MG63 (cell line): ENCODE measurements around the gene GIT2. TPM values are rescaled to one million over a fixed set of nuclear protein-coding genes. Genes with fewer than 3 reads are reported as not detected.

ENCODE experiments used
- DNase-seq: peaks from one replicate; pipeline ENCODE4 v3.0.0-alpha.2; 2020
- H3K27me3 ChIP-seq: fragments of 250-450 bp; sonication (Bioruptor Pico); 2 replicates; pipeline ENCODE4 v1.5.1; 2020; ENCODE audit warnings: mild to moderate bottlenecking, moderate library complexity
- H3K36me3 ChIP-seq: fragments of 250-450 bp; sonication (Bioruptor Pico); 2 replicates; pipeline ENCODE4 v1.5.1; 2020; ENCODE audit warnings: mild to moderate bottlenecking, moderate library complexity
- H3K4me3 ChIP-seq: fragments of 250-450 bp; sonication (Bioruptor Pico); 2 replicates; pipeline ENCODE4 v1.5.1; 2020; ENCODE audit warnings: mild to moderate bottlenecking, moderate library complexity
- H3K9me3 ChIP-seq: fragments of 250-450 bp; sonication (Bioruptor Pico); 2 replicates; pipeline ENCODE4 v1.5.1; 2020; ENCODE audit warnings: mild to moderate bottlenecking, moderate library complexity
- total RNA-seq: library from RNA; depleted of rRNA; stranded (reverse); fragments of >200 nt; shearing (Covaris generic); gene quantifications from 2 replicates; pipeline ENCODE4 v1.2.3, GENCODE V29; 2014; ENCODE audit warnings: low replicate concordance

Gene GIT2
- total RNA-seq, 1 experiment from 2014 or later = 20.7 TPM

GRCh38 chr12:109963330-109963729 is 32.8 kb downstream of the GIT2 start:
- DNase-seq = no peak
- no peaks in the 10 kb centered on the region for H3K27me3 ChIP-seq
- peaks cover 55% of the 10 kb centered on the region for H3K36me3 ChIP-seq
- no peaks in the 10 kb centered on the region for H3K9me3 ChIP-seq
- H3K4me3 ChIP-seq = no peak overlapping the region

GRCh38 chr12:109962398-109962797 is 33.8 kb downstream of the GIT2 start:
- Histone ChIP-seq H3K4me3 (no peak overlapping the region), H3K27me3 (no peaks in the 10 kb centered on the region), H3K36me3 (peaks cover 57% of the 10 kb centered on the region), H3K9me3 (no peaks in the 10 kb centered on the region)
- no peak for DNase-seq

GRCh38 chr12:109961612-109962011 is 34.6 kb downstream of the GIT2 start:
- Histone ChIP-seq H3K4me3 (no peak overlapping the region), H3K27me3 (no peaks in the 10 kb centered on the region), H3K36me3 (peaks cover 50% of the 10 kb centered on the region), H3K9me3 (no peaks in the 10 kb centered on the region)
- no peak for DNase-seq

GRCh38 chr12:109961201-109961600 is 35.0 kb downstream of the GIT2 start:
- Histone ChIP-seq H3K27me3 (no peaks in the 10 kb centered on the region), H3K36me3 (peaks cover 50% of the 10 kb centered on the region), H3K9me3 (no peaks in the 10 kb centered on the region), H3K4me3 (no peak overlapping the region)
- DNase-seq = no peak

DNA sequence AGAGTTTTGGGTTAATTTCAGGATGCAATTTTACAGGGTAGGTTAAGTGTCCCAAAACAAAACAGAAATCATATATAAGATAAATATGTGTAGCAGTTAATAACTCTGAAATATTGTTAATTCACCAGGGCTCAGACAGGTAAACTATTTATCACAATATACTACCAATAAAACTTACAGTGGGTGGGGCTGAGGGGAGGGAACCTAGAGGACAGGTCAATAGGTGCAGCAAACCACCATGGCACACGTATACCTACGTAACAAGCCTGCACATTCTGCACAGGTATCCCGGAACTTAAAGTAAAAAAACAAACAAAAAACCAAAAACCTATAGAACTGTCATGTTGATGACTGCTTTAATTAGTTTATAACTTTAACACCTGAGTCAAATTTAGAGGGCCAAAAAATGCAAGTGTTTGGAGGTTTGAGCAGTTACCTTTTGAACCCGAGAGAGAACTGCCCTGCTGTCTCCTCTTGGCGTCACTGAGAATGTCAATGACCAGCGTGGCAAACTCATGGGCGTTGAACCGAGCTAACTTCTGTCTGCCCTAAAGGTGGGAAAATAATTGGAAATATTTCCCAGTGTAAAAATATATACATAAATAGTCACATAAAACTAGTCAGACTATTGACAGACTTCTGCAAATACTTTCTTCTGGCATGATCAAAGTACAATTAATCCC is 36.6 kb downstream of the GIT2 start:
- Histone ChIP-seq H3K36me3 (peaks cover 40% of the 10 kb centered on the region), H3K9me3 (no peaks in the 10 kb centered on the region), H3K4me3 (no peak overlapping the region), H3K27me3 (no peaks in the 10 kb centered on the region)
- DNase-seq = no peak

- no peak for DNase-seq
- Histone ChIP-seq H3K4me3 (no peak overlapping the region), H3K27me3 (no peaks in the 10 kb centered on the region), H3K9me3 (no peaks in the 10 kb centered on the region), H3K36me3 (peaks cover 34% of the 10 kb centered on the region)
Measured at GRCh38 chr12:109958374-109958773, 37.8 kb downstream of the GIT2 start.

DNA sequence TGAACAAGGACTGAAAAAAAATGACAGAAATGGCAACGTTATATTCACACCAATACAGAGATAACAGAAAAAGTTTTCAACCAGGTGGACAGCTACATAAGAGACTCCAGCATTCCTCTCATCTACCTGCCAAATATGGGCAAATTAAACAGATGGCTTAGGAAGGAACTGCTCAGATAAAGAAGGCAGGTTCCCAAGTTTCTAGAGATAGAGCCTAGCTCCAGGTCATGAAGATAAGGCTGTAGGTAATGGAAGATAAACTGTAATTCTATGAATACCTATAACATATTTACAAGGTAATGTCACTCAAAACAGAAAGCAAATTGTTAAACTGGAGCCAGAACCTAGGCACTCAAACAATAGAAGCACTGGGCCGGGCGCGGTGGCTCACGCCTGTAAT is 42.5 kb downstream of the GIT2 start:
- H3K36me3 ChIP-seq = peaks cover 51% of the 10 kb centered on the region
- DNase-seq = no peak
- H3K4me3 ChIP-seq = no peak overlapping the region
- no peaks in the 10 kb centered on the region for H3K9me3 ChIP-seq
- no peaks in the 10 kb centered on the region for H3K27me3 ChIP-seq

- H3K36me3 ChIP-seq = peaks cover 52% of the 10 kb centered on the region
- no peak overlapping the region for H3K4me3 ChIP-seq
- no peaks in the 10 kb centered on the region for H3K9me3 ChIP-seq
- DNase-seq = no peak
- no peaks in the 10 kb centered on the region for H3K27me3 ChIP-seq
Measured at GRCh38 chr12:109952873-109953272, 43.3 kb downstream of the GIT2 start.

DNA sequence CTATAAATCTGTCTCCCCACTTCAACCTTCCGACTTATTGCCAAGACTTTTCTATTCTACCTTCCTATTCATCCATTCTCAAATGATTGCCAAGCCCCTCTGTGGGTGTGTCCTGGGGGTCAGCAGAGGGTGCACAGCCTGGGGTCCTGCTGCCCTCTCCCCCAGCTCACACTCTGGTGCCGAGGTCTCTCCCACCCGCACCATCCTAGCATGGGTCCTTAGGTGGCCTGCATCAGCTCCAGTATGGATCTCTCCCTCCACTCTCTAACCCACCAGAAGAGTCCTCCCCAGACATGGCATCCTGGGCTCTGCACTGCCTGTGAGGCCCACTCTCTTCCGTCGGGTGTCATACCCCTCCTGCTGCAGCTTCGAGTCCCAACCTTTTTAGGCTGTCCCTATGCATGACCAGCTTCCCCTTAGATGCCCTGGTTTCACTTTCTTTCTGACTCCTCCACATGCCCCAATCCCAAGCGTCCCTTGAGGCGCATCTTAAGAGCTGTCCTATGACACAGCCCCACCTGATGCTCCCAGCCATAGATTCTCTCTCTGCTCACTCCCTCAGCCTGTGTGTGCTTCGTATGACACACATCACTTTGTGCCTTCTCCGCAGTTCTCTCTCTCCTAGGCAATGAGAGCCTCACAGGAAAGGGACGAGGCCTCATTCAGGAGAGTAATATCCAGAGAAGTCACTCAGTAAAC is 43.9 kb downstream of the GIT2 start:
- H3K9me3 ChIP-seq = no peaks in the 10 kb centered on the region
- no peak for DNase-seq
- no peaks in the 10 kb centered on the region for H3K27me3 ChIP-seq
- peaks cover 50% of the 10 kb centered on the region for H3K36me3 ChIP-seq
- no peak overlapping the region for H3K4me3 ChIP-seq

- Histone ChIP-seq H3K36me3 (peaks cover 52% of the 10 kb centered on the region), H3K4me3 (no peak overlapping the region), H3K9me3 (no peaks in the 10 kb centered on the region), H3K27me3 (no peaks in the 10 kb centered on the region)
- peak; percentile 62 for DNase-seq
Measured at GRCh38 chr12:109951751-109952150, 44.4 kb downstream of the GIT2 start.

DNA sequence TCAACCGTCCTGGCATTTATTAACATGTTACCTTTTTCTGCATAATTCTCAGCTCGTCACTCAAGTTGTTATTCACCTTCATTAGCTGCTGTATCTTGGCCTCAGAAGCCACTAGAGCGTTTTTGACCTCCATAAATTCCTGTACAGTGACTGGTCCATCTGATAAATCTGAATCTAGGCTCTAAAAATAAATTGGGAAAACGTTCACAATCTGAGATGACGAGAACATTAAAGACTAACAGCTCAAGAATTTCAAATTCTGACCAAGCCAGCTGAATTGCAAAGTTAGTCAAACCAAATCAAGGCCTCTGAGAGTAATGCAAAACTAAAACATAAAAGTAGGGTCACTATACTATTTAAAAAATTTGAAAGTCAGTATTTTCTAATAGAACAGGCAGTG is 45.0 kb downstream of the GIT2 start:
- Histone ChIP-seq H3K9me3 (no peaks in the 10 kb centered on the region), H3K4me3 (no peak overlapping the region), H3K36me3 (peaks cover 50% of the 10 kb centered on the region), H3K27me3 (no peaks in the 10 kb centered on the region)
- DNase-seq = no peak

GRCh38 chr12:109950625-109951024 is 45.5 kb downstream of the GIT2 start:
- H3K4me3 ChIP-seq = no peak overlapping the region
- H3K36me3 ChIP-seq = peaks cover 50% of the 10 kb centered on the region
- no peaks in the 10 kb centered on the region for H3K9me3 ChIP-seq
- no peak for DNase-seq
- H3K27me3 ChIP-seq = no peaks in the 10 kb centered on the region

DNA sequence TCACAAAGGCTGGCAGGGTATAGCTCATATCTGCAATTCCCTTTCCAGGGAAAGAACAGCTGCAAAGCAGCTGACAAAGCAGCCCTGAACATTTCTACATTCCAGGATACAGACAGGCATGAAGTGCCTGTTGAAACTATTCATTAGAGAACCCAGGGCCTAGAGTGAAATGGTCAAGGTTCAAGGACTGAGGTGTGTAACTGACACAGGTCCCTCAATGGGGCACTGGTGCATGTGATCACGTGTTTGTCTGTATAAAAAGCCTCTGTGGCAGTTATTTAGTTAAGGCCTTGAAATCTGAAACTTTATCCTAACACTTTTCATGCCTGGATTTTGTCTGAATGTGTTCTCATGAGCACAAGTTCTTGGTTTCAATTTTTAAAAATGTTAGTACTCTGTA is 47.1 kb downstream of the GIT2 start:
- H3K36me3 ChIP-seq = peaks cover 53% of the 10 kb centered on the region
- DNase-seq = no peak

DNA sequence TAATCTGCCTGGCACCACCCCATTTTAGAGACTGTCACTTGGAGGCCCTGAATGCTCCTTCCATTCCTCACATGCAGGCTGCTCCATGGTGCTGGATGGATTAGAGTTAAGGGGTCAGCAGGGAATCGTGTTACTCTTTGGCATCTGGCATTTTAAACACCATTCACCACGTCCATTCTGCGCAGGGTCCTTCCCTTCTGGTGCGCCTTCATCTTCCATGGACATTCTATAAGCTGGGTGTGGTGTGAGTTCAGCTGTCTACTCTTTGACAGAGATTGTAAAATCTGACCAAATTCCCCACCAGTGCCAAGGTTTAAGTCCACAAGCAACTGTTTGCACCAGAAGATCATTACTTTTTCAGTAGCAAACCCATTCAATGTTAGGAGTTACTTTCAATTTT is 47.8 kb downstream of the GIT2 start:
- H3K36me3 ChIP-seq = peaks cover 48% of the 10 kb centered on the region
- H3K9me3 ChIP-seq = no peaks in the 10 kb centered on the region
- no peaks in the 10 kb centered on the region for H3K27me3 ChIP-seq
- no peak for DNase-seq
- no peak overlapping the region for H3K4me3 ChIP-seq

More for the DNA sequence above, 47.1 kb downstream of the GIT2 start:
- H3K9me3 ChIP-seq = no peaks in the 10 kb centered on the region
- no peak overlapping the region for H3K4me3 ChIP-seq
- no peaks in the 10 kb centered on the region for H3K27me3 ChIP-seq

- no peak for DNase-seq
- no peaks in the 10 kb centered on the region for H3K9me3 ChIP-seq
- peaks cover 46% of the 10 kb centered on the region for H3K36me3 ChIP-seq
- H3K27me3 ChIP-seq = no peaks in the 10 kb centered on the region
- H3K4me3 ChIP-seq = no peak overlapping the region
Measured at GRCh38 chr12:109947521-109947920, 48.6 kb downstream of the GIT2 start.

DNA sequence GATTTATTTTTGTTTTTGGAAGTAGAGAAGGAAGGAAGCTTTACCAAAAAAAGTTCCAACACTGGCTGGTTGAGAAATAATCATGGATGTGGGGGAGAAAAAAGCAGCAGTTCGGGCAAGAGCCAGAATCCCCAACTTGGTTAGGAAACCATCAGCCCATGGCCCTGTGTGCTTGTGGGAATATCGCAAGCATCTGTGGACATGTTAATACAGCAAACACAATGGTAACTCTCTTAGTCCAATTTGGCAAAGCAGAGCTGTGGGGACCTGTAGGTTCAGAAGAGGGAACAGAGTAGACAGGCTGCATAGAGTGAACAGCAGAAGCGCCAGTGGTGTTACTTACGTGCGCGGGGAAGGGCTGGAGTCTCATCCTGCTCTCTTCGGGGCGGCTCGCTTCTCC is 49.3 kb downstream of the GIT2 start:
- Histone ChIP-seq H3K36me3 (peaks cover 41% of the 10 kb centered on the region), H3K9me3 (no peaks in the 10 kb centered on the region), H3K27me3 (no peaks in the 10 kb centered on the region), H3K4me3 (no peak overlapping the region)
- no peak for DNase-seq

DNA sequence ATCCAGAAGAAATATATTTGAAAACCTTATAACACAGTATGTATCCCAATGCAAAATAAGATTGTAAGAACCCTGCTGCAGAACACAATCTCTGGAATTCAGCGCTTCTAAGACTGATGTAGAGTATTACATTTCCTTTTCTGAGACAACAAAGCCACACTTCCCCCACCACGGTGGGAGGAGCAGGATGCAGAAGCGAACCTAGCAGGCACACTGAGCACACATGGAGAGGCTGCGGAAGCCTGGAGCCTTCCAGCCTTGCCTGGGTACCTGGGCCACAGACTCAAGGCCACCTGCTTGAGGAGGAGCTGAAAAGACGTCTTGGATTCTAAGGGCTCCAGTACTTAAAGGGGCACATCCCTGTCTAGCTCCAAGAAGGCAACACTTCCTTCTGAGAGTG is 49.7 kb downstream of the GIT2 start:
- DNase-seq = no peak
- no peaks in the 10 kb centered on the region for H3K9me3 ChIP-seq
- H3K27me3 ChIP-seq = no peaks in the 10 kb centered on the region
- H3K4me3 ChIP-seq = no peak overlapping the region
- peaks cover 38% of the 10 kb centered on the region for H3K36me3 ChIP-seq
